HG03442 (cell line): ENCODE results near the gene PMPCA.
"Not testable (repeated sequence)": the region's sequence is repeated elsewhere in the genome, so short reads cannot be mapped to it uniquely, and the experiment has no call there.

ENCODE experiments used
- ATAC-seq: cut with Tn5 transposase; IDR thresholded peaks from one replicate; pipeline ENCODE4 v1.9.1; 2021; ENCODE audit warnings: mild to moderate bottlenecking, moderate library complexity; ENCODE audit not compliant: unreplicated experiment

The PMPCA gene

DNA sequence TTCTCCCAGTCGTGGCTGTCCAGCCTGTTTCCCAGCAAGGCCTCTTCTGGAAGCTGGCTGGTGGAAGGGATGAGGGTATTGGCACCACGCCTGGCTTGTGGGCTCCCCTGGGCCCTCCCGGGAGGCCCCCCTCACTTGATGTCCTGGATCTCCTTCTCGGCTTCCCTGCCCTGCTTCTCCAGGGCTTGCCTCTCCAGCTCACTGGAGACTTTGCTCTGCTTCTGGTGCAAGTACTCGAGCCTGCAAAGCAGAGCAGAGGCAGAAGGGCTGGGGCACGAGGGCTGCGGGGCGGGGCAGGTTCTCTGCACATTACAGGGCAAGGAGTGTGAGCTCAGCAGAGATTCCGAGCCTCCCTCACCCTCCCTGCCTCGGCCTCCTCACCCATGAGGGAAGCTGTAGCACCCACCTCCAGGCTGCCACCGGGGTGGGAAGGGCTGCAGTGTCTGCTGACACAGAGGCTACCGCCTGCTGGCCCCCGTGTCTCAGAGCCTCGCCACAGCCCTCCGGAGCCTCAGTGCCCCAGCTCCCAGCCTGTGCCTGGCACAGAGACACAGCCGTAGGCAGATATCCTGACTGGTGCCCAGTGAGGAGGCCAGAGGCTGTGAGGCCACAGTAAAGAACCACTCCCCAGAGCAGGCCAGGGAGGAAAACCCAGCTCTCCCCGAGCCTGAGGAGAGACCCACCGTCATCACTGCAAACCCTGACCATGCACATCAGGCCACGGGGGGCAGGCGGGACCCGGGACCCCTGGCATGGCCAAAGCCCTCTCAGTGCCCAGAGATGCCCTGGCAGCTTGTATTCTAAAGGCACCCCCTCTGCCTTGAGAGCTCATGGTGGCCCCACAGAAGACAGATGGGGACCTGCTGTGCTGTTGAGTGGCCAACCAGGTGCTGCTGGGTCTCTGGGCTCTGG lies 17.7 kb upstream of the PMPCA start:
- no peak for ATAC-seq

DNA sequence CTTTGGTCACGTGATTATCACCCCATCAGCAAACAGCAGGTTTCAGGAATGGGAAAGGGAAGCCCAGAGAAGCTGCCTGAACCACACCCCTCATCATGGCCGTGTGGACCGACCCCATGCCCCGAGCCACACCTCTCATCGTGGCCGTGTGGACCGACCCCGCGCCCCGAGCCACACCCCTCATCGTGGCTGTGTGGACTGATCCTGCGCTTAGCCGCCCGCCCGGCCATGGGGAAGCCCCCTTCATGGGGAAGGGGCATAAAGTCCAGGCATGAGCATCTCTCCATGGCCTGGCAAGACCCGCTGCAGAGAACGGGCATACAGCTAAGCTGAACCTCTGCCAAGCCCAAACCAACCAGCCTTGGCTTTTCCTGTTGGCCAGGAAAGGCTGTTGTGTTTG lies 16.9 kb upstream of the PMPCA start:
- ATAC-seq = no peak

DNA sequence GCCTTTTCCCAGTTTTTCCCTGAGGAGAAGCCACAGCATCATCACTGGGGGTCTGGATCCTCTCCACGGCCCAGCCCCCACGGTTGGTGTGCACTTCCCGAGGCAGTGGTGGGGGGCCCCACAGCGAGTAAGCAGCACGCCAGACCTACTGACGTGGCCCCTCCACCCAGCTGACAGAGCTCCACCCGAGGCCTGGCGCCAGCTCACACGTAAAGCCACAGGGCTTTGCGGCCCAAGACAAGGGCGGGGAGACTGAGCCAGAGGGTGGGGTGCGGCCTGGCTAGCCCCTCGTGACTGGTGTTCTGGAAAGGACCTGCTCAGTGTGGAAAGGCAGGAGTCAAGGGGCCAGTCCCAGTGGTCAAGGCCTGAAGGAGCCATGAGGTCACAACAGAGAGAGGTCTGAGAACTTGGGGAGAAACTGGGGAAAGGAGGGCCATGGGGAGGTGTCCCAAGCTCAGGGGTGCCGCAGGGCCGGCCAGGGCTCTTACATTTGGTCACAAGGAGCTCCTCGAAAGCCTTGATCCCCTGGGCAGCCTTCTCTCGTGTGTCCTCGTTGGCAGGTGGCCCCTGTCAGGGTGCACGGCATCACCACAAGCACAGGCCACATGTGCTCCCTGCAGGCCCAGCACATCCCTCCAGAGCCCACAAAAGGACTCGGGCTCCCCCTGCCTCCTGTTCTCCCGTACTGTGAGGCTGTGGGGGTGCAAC lies 16.0 kb upstream of the PMPCA start:
- no peak for ATAC-seq

GRCh38 chr9:136395020-136395340 lies 15.5 kb upstream of the PMPCA start:
- no peak for ATAC-seq

DNA sequence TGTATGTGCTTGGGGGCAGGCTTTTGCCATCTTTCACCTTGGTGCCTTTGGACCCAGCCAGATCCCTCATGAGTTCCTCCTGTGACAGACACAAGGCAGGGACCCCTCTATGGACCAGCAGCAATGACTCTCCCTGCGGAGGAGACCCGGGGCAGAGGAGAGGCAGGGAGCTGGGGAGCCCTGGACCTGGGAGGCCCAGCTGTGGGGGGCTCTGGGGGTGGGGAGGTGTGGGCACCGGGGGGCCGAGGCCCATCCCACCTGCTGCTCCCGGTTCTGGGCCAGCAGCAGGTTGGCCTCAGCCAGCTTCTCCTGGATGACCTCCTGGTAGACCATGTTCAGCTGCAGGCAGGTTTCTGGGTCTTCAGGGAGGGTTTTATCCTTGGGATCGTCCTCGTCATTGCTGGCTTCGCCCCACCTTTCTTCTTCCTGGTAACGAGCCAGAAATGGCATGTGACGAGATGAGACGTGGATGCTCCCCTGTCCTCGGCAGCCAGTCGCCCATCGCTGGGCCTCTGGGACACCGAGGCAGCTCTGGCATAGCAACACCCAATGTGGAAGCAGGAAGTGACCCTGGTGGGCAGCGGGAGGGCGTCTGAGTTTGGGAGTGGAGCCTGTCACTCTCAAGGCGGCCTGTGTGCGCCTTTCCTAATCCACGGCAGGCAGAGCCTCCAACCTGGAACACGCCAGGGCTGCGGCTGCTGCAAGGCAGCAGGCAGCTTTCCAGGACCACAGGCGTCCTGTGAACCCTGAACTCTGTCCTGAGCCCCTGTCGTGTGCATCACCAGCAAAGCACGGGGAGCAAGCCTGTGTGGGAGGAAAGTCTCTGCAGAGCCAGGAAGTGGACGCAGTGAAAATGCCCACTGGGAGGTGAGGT lies 14.9 kb upstream of the PMPCA start:
- no peak for ATAC-seq

- ATAC-seq = no peak
These were observed 14.3 kb upstream of the PMPCA start for GRCh38 chr9:136396219-136396515.

DNA sequence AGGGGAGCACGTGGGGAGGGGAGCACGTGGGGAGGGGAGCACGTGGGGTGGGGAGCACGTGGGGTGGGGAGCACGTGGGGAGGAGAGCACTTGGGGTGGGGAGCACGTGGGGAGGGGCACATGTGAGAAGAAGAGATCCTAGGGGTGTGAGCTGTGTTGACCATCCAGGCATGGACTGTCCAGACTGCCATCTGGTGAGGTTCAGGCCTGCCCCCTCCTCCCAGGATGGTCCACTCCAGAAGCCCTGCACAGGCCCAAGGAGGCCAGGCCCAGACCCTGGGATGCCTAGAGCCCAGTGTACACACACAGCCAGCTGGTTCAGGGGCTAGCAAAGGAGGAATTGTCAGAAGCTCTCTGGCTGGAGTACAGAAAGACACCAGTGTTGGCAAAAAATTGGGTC lies 12.8 kb upstream of the PMPCA start:
- ATAC-seq = no peak

GRCh38 chr9:136398286-136398685 lies 12.2 kb upstream of the PMPCA start:
- ATAC-seq = no peak

DNA sequence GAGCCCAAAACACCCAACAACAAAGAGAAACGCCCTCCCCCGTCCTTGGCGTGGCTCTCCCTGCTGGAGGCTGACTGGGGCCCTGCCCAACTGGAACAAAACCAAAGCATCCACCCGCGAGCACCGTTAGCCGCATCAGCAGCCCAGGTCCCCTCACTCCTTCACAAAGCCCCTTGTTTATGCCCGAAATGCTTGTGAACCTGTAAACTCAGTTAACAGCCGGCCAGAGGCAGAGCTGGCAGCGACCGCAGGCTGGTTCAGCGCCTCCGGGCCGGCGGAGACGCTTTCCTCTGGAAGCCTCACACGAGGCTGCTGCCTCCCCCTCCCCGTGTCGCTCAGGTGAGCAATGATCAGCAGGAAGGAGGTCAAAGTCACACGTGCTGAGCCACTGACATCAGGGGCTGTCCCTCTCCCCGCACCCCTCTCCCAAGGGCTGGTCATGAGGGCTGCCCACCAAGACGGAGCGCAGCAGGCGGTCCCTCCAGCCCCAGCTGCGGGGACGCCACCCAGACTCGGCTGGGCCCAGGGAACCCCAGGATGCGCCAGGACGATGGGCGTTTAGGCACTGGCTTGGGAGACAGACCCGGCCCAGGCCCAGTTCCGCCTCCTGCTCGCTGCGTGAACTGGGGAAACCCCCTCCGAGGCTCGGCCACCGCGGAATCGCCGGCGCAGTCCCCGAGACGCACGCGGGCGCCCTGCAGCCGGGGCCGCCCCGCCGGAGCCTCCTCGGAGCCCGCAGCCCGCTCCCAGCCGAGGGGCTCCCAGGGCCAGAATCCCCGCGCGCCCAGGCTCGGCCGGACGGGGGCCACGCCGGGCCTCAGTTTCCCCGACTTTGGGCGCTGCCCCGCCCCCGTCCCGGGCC lies 11.1 kb upstream of the PMPCA start:
- peak; percentile 17 for ATAC-seq

DNA sequence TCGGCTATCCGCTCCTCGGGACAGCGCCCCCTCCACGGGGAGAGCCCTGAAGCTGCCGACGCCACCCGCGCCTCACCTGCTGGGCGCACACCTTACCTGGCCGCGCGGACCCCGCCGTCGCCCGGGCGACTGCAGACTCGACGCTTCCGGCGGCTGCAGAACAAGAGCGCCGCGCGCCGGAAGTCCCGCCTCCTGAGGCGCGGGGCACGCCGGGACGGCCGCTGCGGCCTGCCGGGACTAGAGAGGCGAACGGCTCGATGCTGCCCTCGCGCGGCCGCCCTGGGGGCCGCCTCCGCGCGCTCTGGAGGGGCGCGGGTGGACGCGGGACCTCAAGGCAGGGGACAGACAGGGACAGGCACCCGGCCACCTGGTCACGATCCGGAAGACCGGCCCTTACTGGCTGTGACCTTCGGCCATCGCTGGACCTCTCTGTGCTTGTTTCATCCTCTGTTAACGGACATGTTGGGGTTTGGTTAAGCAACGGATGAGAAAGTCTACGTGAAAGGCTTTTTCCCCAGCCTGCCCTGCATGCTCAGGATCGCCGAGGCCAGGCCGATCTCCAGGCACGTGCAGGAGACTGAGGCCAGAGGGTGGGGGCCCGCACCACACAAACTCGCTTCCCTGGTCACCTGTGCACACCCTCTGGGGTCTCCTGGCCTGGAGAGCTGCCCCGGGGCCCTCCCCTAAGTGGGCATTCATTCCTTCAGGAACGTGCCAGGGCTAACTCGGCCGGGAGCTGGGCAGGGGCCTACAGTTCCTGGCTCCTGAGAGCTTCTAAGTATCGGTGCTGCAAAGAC lies 10.2 kb upstream of the PMPCA start, which contains the start of gene SNAPC4:
Gene SNAPC4, minus strand, starts transcription at position 133 of the 797 bp plus-strand sequence. CDS start 1,742 bp downstream, outside the sequence.
- peak; percentile 74 for ATAC-seq

- no peak for ATAC-seq
These were observed 9.1 kb upstream of the PMPCA start for GRCh38 chr9:136401173-136401922.

DNA sequence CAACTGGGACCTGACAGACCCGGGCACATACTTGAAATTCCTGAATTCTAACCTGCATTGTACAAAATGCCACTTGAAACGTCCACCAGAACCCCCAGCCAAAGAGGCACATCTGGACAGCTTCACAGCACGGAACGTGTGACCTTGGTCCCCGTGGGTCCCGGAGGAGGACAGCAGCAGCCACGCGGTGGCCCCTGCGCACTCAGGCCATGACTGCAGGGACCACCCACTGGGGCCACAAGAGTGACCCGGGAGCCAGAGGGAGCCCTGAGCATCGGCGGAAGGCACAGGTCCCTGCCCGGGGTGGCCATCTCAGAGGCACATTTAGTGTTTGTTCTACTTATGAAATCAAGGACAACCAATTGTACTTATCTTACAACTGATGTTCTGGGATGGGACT lies 8.4 kb upstream of the PMPCA start:
- ATAC-seq = no peak

DNA sequence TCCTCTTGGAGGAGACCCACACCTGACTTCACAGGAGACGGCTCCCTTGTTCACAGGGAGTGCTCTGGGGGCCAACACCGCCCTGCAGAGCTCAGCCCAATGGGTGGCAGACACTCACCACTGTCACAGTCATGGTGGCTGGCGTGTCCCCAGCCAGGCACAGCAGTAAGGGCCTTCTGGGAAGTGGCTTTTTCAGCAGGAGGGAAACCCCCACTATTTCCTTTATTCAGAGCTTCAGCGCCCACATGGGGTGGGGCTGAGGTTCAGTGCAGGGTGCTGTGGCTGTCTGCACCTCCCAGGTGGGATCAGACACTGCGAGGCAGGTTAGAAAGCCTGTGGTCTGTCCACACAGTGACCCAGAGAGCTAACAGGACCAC lies 6.9 kb upstream of the PMPCA start:
- no peak for ATAC-seq

DNA sequence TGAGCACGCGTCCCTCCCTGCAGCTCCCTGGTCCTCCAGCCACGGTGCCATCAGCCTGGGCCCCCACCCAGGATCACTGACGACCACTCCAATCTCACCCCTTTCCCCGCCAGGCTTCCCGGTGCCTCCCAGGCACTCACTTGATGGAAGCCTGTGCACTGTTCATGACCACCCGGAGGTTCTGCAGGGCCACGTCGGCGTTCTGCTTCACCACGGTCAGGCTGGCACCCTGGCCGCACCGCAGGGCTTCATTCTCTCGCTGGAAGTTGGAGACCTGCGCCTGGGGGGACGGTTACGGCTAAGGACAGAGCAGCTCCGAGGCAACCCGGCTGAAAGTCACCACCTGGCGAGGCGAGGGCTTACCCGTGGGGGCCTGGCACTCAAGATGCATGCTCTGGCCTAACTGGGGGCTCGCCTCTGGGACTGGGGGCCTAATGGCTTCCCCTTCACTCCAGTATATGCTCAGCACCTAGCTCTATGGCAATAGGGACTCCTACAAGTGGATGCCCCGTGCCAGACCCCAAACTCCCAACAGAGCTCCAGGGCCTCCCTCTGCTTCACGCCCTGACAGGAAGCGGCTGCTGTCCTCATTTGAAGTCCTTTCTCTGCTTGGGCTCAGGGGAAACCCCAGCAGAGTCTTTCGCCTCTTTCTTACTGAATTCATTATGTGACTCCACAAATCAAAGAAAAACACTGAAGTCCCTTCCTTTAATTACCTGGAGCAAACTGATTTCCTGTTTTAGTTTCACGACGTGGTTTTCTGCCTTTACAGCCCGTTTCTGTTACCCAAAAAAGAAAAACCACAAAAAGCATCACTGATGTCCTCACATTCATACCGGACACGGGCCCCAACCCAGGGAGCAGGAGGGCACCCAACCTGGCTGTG lies 6.3 kb upstream of the PMPCA start:
- no peak for ATAC-seq

DNA sequence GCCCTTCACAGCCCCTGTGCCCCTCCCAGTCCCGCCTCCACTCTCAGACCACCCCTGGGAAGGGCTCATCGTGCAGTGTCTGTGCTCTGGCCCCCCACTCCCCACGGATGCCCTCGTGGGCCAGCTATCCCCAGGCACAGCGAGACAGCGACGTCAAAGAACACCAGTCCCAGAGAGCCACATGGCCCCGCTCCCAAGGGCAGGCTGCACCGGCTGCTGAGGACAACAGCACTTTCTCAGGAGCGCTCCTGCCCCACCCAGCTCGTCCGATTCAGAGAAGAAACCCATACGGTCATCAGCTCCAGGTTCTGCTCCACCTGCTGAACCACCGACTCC lies 5.7 kb upstream of the PMPCA start:
- ATAC-seq = no peak

DNA sequence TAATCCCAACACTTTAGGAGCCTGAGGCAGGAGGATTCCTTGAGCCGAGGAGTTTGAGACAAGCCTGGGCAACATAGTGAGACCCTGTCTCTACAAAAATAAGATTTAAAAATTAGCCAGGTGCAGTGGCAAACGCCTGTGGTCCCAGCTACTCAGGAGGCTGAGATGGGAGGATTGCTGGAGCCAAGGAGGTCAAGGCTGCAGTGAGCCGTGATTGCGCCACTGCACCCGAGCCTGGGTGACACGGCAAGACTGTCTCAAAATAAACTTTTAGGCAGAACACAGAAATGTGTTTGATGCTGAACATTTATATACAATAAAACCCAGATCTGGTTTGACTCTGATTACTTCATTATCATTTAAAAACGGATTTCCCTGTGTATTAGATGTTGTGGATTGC lies 5.0 kb upstream of the PMPCA start:
- ATAC-seq = no peak

DNA sequence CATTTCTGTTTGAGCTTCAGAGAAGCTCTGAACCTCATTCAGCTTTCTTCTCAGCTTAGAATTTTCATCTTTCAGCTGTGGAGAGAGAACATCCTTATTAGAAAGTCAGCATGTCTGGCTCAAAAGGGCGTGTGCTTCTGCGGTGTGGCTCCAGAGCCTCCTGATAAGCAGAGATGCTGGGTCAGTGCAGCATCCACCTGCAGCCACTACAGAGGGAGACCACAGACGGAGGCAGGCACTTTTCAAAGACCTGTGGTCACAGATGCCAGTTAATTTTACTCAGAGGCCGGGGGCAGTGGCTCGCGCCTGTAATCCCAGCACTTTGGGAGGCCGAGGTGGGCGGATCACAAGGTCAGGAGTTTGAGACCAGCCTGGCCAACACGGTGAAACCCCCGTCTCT lies 4.6 kb upstream of the PMPCA start:
- ATAC-seq = not testable (repeated sequence)

DNA sequence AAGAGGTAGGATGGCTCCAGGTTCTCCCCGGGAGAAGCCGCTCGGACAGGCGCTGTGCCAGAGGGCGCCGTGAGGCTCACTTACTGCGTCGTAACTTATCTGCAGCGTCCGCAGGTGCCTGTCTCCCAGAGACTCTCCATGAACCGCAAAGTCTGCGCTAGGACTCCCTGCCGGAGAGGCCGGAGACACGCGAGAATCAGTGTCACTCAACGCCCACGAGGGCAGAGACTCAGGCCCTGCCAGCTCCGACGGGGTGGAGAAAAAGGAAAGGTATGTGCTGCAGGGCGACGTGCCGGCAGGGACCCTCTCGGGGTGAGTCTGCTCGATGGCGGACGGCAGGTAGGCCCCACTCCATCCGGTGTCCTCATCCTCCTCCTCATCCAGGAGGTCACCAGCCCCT lies 3.4 kb upstream of the PMPCA start:
- not testable (repeated sequence) for ATAC-seq
